HepG2 (cell line): Measurements from ENCODE around the gene ZG16. TPM values are rescaled to one million over a fixed set of nuclear protein-coding genes. Genes with fewer than 3 reads are reported as not detected.

Source experiments
- FOXC1 ChIP-seq: sonication (generic); formaldehyde crosslinking; IDR thresholded peaks from 2 replicates; pipeline ENCODE4 v1.8.0; 2022; ENCODE audit warnings: mild to moderate bottlenecking, missing genetic modification reagents, borderline replicate concordance
- KMT2B ChIP-seq: IDR thresholded peaks from 2 replicates; pipeline ENCODE4 v1.6.1; 2016; ENCODE audit warnings: missing genetic modification reagents, missing compliant biosample characterization
- MIER2 ChIP-seq: IDR thresholded peaks from 2 replicates; pipeline ENCODE4 v1.6.1; 2016; ENCODE audit warnings: missing biosample characterization, missing genetic modification reagents
- MIER3 ChIP-seq: IDR thresholded peaks from 2 replicates; pipeline ENCODE4 v1.6.1; 2016; ENCODE audit warnings: missing compliant biosample characterization, borderline replicate concordance
- NCOA1 ChIP-seq: sonication (generic); formaldehyde crosslinking; IDR thresholded peaks from 2 replicates; pipeline ENCODE4 v1.9.0; 2021; ENCODE audit warnings: missing genetic modification reagents
- PPARG ChIP-seq: conservative IDR thresholded peaks from 2 replicates; pipeline ENCODE4 v1.6.1; 2016; ENCODE audit warnings: missing biosample characterization, missing genetic modification reagents
- PRDM10 ChIP-seq: sonication (generic); formaldehyde crosslinking; IDR thresholded peaks from 2 replicates; pipeline ENCODE4 v1.4.0; 2020; ENCODE audit warnings: low read depth, missing genetic modification reagents
- RELA ChIP-seq: sonication (generic); formaldehyde crosslinking; IDR thresholded peaks from 2 replicates; pipeline ENCODE4 v1.4.0; 2020; ENCODE audit warnings: missing genetic modification reagents
- ZFP41 ChIP-seq: sonication (generic); formaldehyde crosslinking; IDR thresholded peaks from 2 replicates; pipeline ENCODE4 v1.4.0; 2020; ENCODE audit warnings: mild to moderate bottlenecking, missing genetic modification reagents, borderline replicate concordance
- ZNF564 ChIP-seq: sonication (generic); formaldehyde crosslinking; IDR thresholded peaks from 2 replicates; pipeline ENCODE4 v1.8.1; 2023; ENCODE audit warnings: mild to moderate bottlenecking, missing genetic modification reagents
- ZNF644 ChIP-seq: IDR thresholded peaks from 2 replicates; pipeline ENCODE4 v1.6.1; 2016; ENCODE audit warnings: low read depth
- ZNF839 ChIP-seq: sonication (generic); formaldehyde crosslinking; IDR thresholded peaks from 2 replicates; pipeline ENCODE4 v1.4.0; 2020; ENCODE audit warnings: missing genetic modification reagents, mild to moderate bottlenecking, borderline replicate concordance
- polyA plus RNA-seq, 8 experiments: library from polyadenylated mRNA; depleted of rRNA in 3 of 8; stranded (reverse) in 7 of 8; unstranded in 1 of 8; fragments of >200 nt; fragmentation: Illumina TruSeq in 4 of 8; extraction: Trizol in 4 of 8; gene quantifications; 2 replicates each; pipeline versions ENCODE4 v1.2.1 to v1.2.3, GENCODE V29; 2011 to 2016; ENCODE audit warnings: low read depth in 4 of 8, missing spikeins in 1 of 8, mixed read lengths in 1 of 8; ENCODE audit not compliant: insufficient read depth in 1 of 8
- total RNA-seq, 5 experiments: library from RNA; depleted of rRNA; stranded (reverse); fragments of >200 nt; fragmentation: Illumina TruSeq; extraction: Trizol; gene quantifications; 2 replicates each; pipeline ENCODE4 v1.2.3, GENCODE V29; 2016; ENCODE audit warnings: low read depth in 1 of 5
- TF ChIP-seq, protein P1 (sequence below): sonication (generic); formaldehyde crosslinking; IDR thresholded peaks from 2 replicates; pipeline ENCODE4 v1.5.1; 2020; ENCODE audit warnings: mild to moderate bottlenecking, missing genetic modification reagents
- TF ChIP-seq, protein P2 (sequence below): IDR thresholded peaks from 2 replicates; pipeline ENCODE4 v1.6.1; 2016; ENCODE audit warnings: low read depth, control low read depth
- TF ChIP-seq, protein P3 (sequence below): sonication (generic); formaldehyde crosslinking; IDR thresholded peaks from 2 replicates; pipeline ENCODE4 v1.9.0; 2021; ENCODE audit warnings: missing genetic modification reagents, mild to moderate bottlenecking, borderline replicate concordance
- TF ChIP-seq, protein P4 (sequence below): sonication (generic); formaldehyde crosslinking; IDR thresholded peaks from 2 replicates; pipeline ENCODE4 v1.5.1; 2020; ENCODE audit warnings: missing genetic modification reagents, mild to moderate bottlenecking, borderline replicate concordance

The ZG16 gene
- total and polyA plus RNA-seq, 2 of the 13 experiments (the other 11 are each of a cell fraction or from before 2014, with no cell fraction given): 0.04 to 0.07 TPM

- TF ChIP-seq, protein P1, sequence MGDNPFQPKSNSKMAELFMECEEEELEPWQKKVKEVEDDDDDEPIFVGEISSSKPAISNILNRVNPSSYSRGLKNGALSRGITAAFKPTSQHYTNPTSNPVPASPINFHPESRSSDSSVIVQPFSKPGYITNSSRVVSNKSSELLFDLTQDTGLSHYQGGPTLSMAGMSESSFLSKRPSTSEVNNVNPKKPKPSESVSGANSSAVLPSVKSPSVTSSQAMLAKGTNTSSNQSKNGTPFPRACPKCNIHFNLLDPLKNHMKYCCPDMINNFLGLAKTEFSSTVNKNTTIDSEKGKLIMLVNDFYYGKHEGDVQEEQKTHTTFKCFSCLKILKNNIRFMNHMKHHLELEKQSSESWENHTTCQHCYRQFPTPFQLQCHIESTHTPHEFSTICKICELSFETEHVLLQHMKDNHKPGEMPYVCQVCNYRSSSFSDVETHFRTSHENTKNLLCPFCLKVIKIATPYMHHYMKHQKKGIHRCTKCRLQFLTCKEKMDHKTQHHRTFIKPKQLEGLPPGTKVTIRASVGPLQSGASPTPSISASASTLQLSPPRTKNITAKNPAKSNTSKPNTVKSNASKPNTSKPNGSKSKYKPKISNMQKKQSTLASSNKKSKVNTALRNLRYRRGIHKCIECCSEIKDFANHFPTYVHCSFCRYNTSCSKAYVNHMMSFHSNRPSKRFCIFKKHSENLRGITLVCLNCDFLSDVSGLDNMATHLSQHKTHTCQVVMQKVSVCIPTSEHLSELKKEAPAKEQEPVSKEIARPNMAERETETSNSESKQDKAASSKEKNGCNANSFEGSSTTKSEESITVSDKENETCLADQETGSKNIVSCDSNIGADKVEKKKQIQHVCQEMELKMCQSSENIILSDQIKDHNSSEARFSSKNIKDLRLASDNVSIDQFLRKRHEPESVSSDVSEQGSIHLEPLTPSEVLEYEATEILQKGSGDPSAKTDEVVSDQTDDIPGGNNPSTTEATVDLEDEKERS (CRISPR knock-in tag): no peak
- TF ChIP-seq ZNF839 (CRISPR knock-in tag): no peak
- TF ChIP-seq ZFP41 (CRISPR knock-in tag): no peak
- no peak for TF ChIP-seq NCOA1
- no peak for TF ChIP-seq MIER3 (CRISPR knock-in tag)
- TF ChIP-seq ZNF564 (CRISPR knock-in tag): no peak
- no peak for TF ChIP-seq ZNF644 (CRISPR knock-in tag)
- TF ChIP-seq, protein P2, sequence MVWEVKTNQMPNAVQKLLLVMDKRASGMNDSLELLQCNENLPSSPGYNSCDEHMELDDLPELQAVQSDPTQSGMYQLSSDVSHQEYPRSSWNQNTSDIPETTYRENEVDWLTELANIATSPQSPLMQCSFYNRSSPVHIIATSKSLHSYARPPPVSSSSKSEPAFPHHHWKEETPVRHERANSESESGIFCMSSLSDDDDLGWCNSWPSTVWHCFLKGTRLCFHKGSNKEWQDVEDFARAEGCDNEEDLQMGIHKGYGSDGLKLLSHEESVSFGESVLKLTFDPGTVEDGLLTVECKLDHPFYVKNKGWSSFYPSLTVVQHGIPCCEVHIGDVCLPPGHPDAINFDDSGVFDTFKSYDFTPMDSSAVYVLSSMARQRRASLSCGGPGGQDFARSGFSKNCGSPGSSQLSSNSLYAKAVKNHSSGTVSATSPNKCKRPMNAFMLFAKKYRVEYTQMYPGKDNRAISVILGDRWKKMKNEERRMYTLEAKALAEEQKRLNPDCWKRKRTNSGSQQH (CRISPR knock-in tag): no peak
- TF ChIP-seq KMT2B (CRISPR knock-in tag): no peak
- TF ChIP-seq RELA (CRISPR knock-in tag): no peak
- TF ChIP-seq, protein P3, sequence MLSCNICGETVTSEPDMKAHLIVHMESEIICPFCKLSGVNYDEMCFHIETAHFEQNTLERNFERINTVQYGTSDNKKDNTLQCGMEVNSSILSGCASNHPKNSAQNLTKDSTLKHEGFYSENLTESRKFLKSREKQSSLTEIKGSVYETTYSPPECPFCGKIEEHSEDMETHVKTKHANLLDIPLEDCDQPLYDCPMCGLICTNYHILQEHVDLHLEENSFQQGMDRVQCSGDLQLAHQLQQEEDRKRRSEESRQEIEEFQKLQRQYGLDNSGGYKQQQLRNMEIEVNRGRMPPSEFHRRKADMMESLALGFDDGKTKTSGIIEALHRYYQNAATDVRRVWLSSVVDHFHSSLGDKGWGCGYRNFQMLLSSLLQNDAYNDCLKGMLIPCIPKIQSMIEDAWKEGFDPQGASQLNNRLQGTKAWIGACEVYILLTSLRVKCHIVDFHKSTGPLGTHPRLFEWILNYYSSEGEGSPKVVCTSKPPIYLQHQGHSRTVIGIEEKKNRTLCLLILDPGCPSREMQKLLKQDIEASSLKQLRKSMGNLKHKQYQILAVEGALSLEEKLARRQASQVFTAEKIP (CRISPR knock-in tag): no peak
- TF ChIP-seq PRDM10: no peak
- TF ChIP-seq, protein P4, sequence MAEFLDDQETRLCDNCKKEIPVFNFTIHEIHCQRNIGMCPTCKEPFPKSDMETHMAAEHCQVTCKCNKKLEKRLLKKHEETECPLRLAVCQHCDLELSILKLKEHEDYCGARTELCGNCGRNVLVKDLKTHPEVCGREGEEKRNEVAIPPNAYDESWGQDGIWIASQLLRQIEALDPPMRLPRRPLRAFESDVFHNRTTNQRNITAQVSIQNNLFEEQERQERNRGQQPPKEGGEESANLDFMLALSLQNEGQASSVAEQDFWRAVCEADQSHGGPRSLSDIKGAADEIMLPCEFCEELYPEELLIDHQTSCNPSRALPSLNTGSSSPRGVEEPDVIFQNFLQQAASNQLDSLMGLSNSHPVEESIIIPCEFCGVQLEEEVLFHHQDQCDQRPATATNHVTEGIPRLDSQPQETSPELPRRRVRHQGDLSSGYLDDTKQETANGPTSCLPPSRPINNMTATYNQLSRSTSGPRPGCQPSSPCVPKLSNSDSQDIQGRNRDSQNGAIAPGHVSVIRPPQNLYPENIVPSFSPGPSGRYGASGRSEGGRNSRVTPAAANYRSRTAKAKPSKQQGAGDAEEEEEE (CRISPR knock-in tag): no peak
- TF ChIP-seq FOXC1 (CRISPR knock-in tag): no peak
- TF ChIP-seq PPARG: no peak
- TF ChIP-seq MIER2 (CRISPR knock-in tag): no peak
Measured at GRCh38 chr16:29804020-29804419, 26.0 kb downstream of the ZG16 start (continued).
